CD14-positive monocyte (primary cell): ENCODE data around the gene MRPL30. TPM values are rescaled to one million over a fixed set of nuclear protein-coding genes. Genes with fewer than 3 reads are reported as not detected.
"Not testable (repeated sequence)": the region's sequence is repeated elsewhere in the genome, so short reads cannot be mapped to it uniquely, and the experiment has no call there.

Experiments used
- DNase-seq, 3 donors: peaks; one replicate each; pipeline ENCODE4 v3.0.0-alpha.2; 2011 to 2022
- H2AFZ ChIP-seq: 2 replicates; pipeline ENCODE4 v1.6.0; 2012; ENCODE audit warnings: mild to moderate bottlenecking, low read depth, low read length, inconsistent platforms; ENCODE audit not compliant: insufficient read depth, poor library complexity, severe bottlenecking
- H3K27ac ChIP-seq, 2 donors: 1 replicate in 1 of 2; 2 replicates in 1 of 2; pipeline ENCODE4 v1.5.1; 2012 to 2013; ENCODE audit warnings: low read length in 2 of 2, control low read depth in 1 of 2, inconsistent platforms in 1 of 2, low read depth in 1 of 2, mild to moderate bottlenecking in 1 of 2
- H3K27me3 ChIP-seq, 2 donors: one replicate each; pipeline versions ENCODE4 v1.6.0 to v1.6.1; 2011 to 2013; ENCODE audit warnings: low read length in 2 of 2; ENCODE audit not compliant: control insufficient read depth in 2 of 2, insufficient read depth in 2 of 2
- H3K36me3 ChIP-seq, 2 donors: replicated peaks in 1 of 2; 1 replicate in 1 of 2; 2 replicates in 1 of 2; pipeline versions ENCODE4 v1.5.1 to v1.6.1; 2012 to 2013; ENCODE audit warnings: low read length in 2 of 2, control low read depth in 1 of 2, inconsistent platforms in 1 of 2, mild to moderate bottlenecking in 1 of 2; ENCODE audit not compliant: insufficient read depth in 2 of 2, control insufficient read depth in 1 of 2
- H3K4me1 ChIP-seq, 2 donors: 1 replicate in 1 of 2; 2 replicates in 1 of 2; pipeline versions ENCODE4 v1.5.1 to v1.6.1; 2012 to 2013; ENCODE audit warnings: low read length in 2 of 2, control low read depth in 1 of 2, inconsistent platforms in 1 of 2, mild to moderate bottlenecking in 1 of 2, moderate library complexity in 1 of 2; ENCODE audit not compliant: insufficient read depth in 2 of 2, control insufficient read depth in 1 of 2
- H3K4me2 ChIP-seq: replicated peaks from 2 replicates; pipeline ENCODE3; 2012; ENCODE audit warnings: low read length, moderate library complexity, mild to moderate bottlenecking; ENCODE audit not compliant: poor library complexity, severe bottlenecking; ENCODE audit errors: extremely low read depth
- H3K4me3 ChIP-seq, 3 experiments: fragments of 200-600 bp in 1 of 3; sonication (generic) in 1 of 3; replicated peaks in 1 of 3; 1 replicate in 2 of 3; 2 replicates in 1 of 3; pipeline ENCODE4 v1.5.1; 2011 to 2013; ENCODE audit warnings: low read length in 3 of 3, mild to moderate bottlenecking in 3 of 3, control low read depth in 2 of 3, low read depth in 2 of 3, inconsistent platforms in 1 of 3, moderate library complexity in 1 of 3
- H3K79me2 ChIP-seq: 2 replicates; pipeline ENCODE4 v1.6.0; 2012; ENCODE audit warnings: mild to moderate bottlenecking, control low read depth, inconsistent platforms, low read length, moderate library complexity; ENCODE audit not compliant: insufficient read depth
- H3K9ac ChIP-seq: 2 replicates; pipeline ENCODE4 v1.6.0; 2017; ENCODE audit warnings: low read length, mild to moderate bottlenecking; ENCODE audit not compliant: insufficient read depth, poor library complexity, severe bottlenecking
- H3K9me3 ChIP-seq, 2 donors: replicated peaks in 1 of 2; 1 replicate in 1 of 2; 2 replicates in 1 of 2; pipeline versions ENCODE4 v1.5.1 to v1.6.1; 2012 to 2013; ENCODE audit warnings: low read length in 2 of 2, control low read depth in 1 of 2; ENCODE audit not compliant: control insufficient read depth in 1 of 2, insufficient read depth in 1 of 2
- H4K20me1 ChIP-seq: 2 replicates; pipeline ENCODE4 v1.6.0; 2012; ENCODE audit warnings: mild to moderate bottlenecking, low read length, control low read depth, moderate library complexity; ENCODE audit not compliant: insufficient read depth
- H3K27ac Mint-ChIP-seq, 7 donors: one replicate each; pipeline ENCODE4 v1.8.0; 2020; ENCODE audit warnings: mild to moderate bottlenecking in 7 of 7, mixed read lengths in 7 of 7, moderate library complexity in 6 of 7, inconsistent platforms in 2 of 7
- H3K27me3 Mint-ChIP-seq, 3 donors: one replicate each; pipeline ENCODE4 v1.8.0; 2021 to 2022; ENCODE audit warnings: low read depth in 3 of 3, mild to moderate bottlenecking in 3 of 3, mixed read lengths in 3 of 3, moderate library complexity in 3 of 3, inconsistent platforms in 1 of 3
- H3K36me3 Mint-ChIP-seq, 2 donors: one replicate each; pipeline ENCODE4 v1.8.0; 2020; ENCODE audit warnings: mixed read lengths in 2 of 2, inconsistent platforms in 1 of 2, mild to moderate bottlenecking in 1 of 2
- H3K4me1 Mint-ChIP-seq: one replicate; pipeline ENCODE4 v1.8.0; 2020; ENCODE audit warnings: mild to moderate bottlenecking, mixed read lengths
- H3K4me3 Mint-ChIP-seq, 2 donors: one replicate each; pipeline ENCODE4 v1.8.0; 2020; ENCODE audit warnings: mild to moderate bottlenecking in 2 of 2, mixed read lengths in 2 of 2, moderate library complexity in 1 of 2
- H3K9me3 Mint-ChIP-seq, 7 donors: one replicate each; pipeline ENCODE4 v1.8.0; 2020 to 2022; ENCODE audit warnings: mixed read lengths in 7 of 7, mild to moderate bottlenecking in 6 of 7, moderate library complexity in 6 of 7, inconsistent platforms in 2 of 7
- CTCF ChIP-seq: fragments of 200-600 bp; IDR thresholded peaks from one replicate; pipeline ENCODE4 v1.8.0; 2022; ENCODE audit warnings: antibody characterized with exemption, mild to moderate bottlenecking
- WGBS: methylation state at CpG from one replicate; pipeline ENCODE4 v1.1.5; 2013; ENCODE audit warnings: missing lambda C conversion rate; ENCODE audit not compliant: insufficient coverage; 5-methylcytosine and 5-hydroxymethylcytosine counted together
- intact Hi-C, 2 donors: fragments of 100-400 bp; cut with micrococcal nuclease; formaldehyde crosslinking; loops; one replicate each; pipeline versions ENCODE4 v1.15.0 to v1.15.1; 2023
- polyA plus RNA-seq, 3 donors: library from polyadenylated mRNA; depleted of rRNA in 1 of 3; unstranded in 2 of 3; stranded (reverse) in 1 of 3; fragments of 300-500 nt in 2 of 3; fragments of >200 nt in 1 of 3; fragmentation: Illumina TruSeq in 2 of 3; gene quantifications; 1 replicate in 2 of 3; 2 replicates in 1 of 3; pipeline ENCODE4 v1.2.3, GENCODE V29; 2012 to 2021

The MRPL30 gene
- polyA plus RNA-seq, 3 donors: 6.3 to 14.2 (median 9.7) TPM

- no peak for TF ChIP-seq CTCF
- Histone ChIP-seq H3K27ac (no peak overlapping the region), H2AFZ (no peak overlapping the region), H3K4me3 (no peak overlapping the region), H3K79me2 (no peaks in the 10 kb centered on the region), H4K20me1 (no peaks in the 10 kb centered on the region), H3K4me1 (no peaks in the 10 kb centered on the region), H3K9ac (no peak overlapping the region), H3K36me3 (no peaks in the 10 kb centered on the region), H3K27me3 (no peaks in the 10 kb centered on the region), H3K4me2 (no peak overlapping the region), H3K9me3 (no peaks in the 10 kb centered on the region)
- intact Hi-C loops: no loop called here
- no peak for DNase-seq
- no peak overlapping the region for H3K27ac Mint-ChIP-seq
- peaks cover 3 to 4% of the 10 kb centered on the region in 2 donors for H3K36me3 Mint-ChIP-seq
- no peaks in the 10 kb centered on the region for H3K4me1 Mint-ChIP-seq
- no peaks in the 10 kb centered on the region for H3K27me3 Mint-ChIP-seq
- peaks cover 0 to 9% (median 4%) of the 10 kb centered on the region in 7 donors for H3K9me3 Mint-ChIP-seq
- no peak overlapping the region for H3K4me3 Mint-ChIP-seq
- no CpG with 5 or more reads among the region's 2 CpGs for WGBS
Observed at GRCh38 chr2:99216096-99216495, 35.1 kb downstream of the MRPL30 start.

GRCh38 chr2:99217929-99218501, 37.0 kb downstream of the MRPL30 start:
- no peaks in the 10 kb centered on the region for H3K27me3 ChIP-seq
- no peak overlapping the region for H2AFZ ChIP-seq
- no peak overlapping the region for H3K4me3 ChIP-seq
- H4K20me1 ChIP-seq: no peaks in the 10 kb centered on the region
- no peak overlapping the region for H3K4me3 Mint-ChIP-seq
- H3K4me1 ChIP-seq: no peaks in the 10 kb centered on the region
- no peaks in the 10 kb centered on the region for H3K9me3 ChIP-seq
- no peaks in the 10 kb centered on the region for H3K4me1 Mint-ChIP-seq
- no peak for DNase-seq
- peaks cover 0 to 8% (median 4%) of the 10 kb centered on the region in 7 donors for H3K9me3 Mint-ChIP-seq
- no peak overlapping the region for H3K4me2 ChIP-seq
- peak overlapping the region in 1 of 7 donors; percentile 28 for H3K27ac Mint-ChIP-seq
- H3K36me3 ChIP-seq: no peaks in the 10 kb centered on the region
- TF ChIP-seq CTCF: no peak
- no peak overlapping the region for H3K9ac ChIP-seq
- peaks cover 3 to 4% of the 10 kb centered on the region in 2 donors for H3K36me3 Mint-ChIP-seq
- WGBS: 70% methylated on average over 3 of the region's 4 CpGs
- H3K27ac ChIP-seq: no peak overlapping the region
- H3K27me3 Mint-ChIP-seq: no peaks in the 10 kb centered on the region
- H3K79me2 ChIP-seq: no peaks in the 10 kb centered on the region
- intact Hi-C loops: no loop called here

- H2AFZ ChIP-seq, H3K79me2 ChIP-seq, DNase-seq, H3K4me2 ChIP-seq, intact Hi-C loops, H3K4me3 Mint-ChIP-seq, H3K4me3 ChIP-seq, H3K9ac ChIP-seq, H3K36me3 ChIP-seq, H3K9me3 ChIP-seq, H3K4me1 ChIP-seq, H3K27me3 Mint-ChIP-seq, H4K20me1 ChIP-seq, H3K27me3 ChIP-seq, H3K36me3 Mint-ChIP-seq, H3K27ac Mint-ChIP-seq, H3K27ac ChIP-seq, H3K4me1 Mint-ChIP-seq: not testable (repeated sequence)
- peaks cover 4 to 24% (median 17%) of the 10 kb centered on the region in 7 donors for H3K9me3 Mint-ChIP-seq
Observed at GRCh38 chr2:99233177-99233576, 52.2 kb downstream of the MRPL30 start.
